Osteoblast (primary cell): ENCODE measurements around the gene RHOF. TPM values are rescaled to one million over a fixed set of nuclear protein-coding genes. Genes with fewer than 3 reads are reported as not detected.

Source experiments
- DNase-seq: peaks from one replicate; pipeline ENCODE4 v3.0.0; 2011; ENCODE audit warnings: low spot score, mixed read lengths; ENCODE audit not compliant: insufficient read length; ENCODE audit errors: missing footprints
- H2AFZ ChIP-seq: 2 replicates; pipeline ENCODE4 v1.6.0; 2011; ENCODE audit warnings: mild to moderate bottlenecking, low read length
- H3K27ac ChIP-seq: 2 replicates; pipeline ENCODE4 v1.5.1; 2011; ENCODE audit warnings: mild to moderate bottlenecking, low read depth, low read length, moderate library complexity
- H3K27me3 ChIP-seq: 2 replicates; pipeline ENCODE4 v1.6.0; 2012; ENCODE audit warnings: mild to moderate bottlenecking, control low read depth, inconsistent platforms, low read length, moderate library complexity; ENCODE audit not compliant: insufficient read depth
- H3K36me3 ChIP-seq: 2 replicates; pipeline ENCODE4 v1.5.1; 2011; ENCODE audit warnings: mild to moderate bottlenecking, low read length, control low read depth, moderate library complexity; ENCODE audit not compliant: insufficient read depth
- H3K4me1 ChIP-seq: 2 replicates; pipeline ENCODE4 v1.5.1; 2011; ENCODE audit warnings: mild to moderate bottlenecking, low read length, control low read depth, moderate library complexity; ENCODE audit not compliant: insufficient read depth
- H3K4me2 ChIP-seq: 2 replicates; pipeline ENCODE4 v1.6.0; 2011; ENCODE audit warnings: mild to moderate bottlenecking, low read length; ENCODE audit not compliant: insufficient read depth
- H3K4me3 ChIP-seq: fragments of 200-600 bp; sonication (generic); 3 replicates; pipeline ENCODE4 v1.5.1; 2012; ENCODE audit warnings: mild to moderate bottlenecking, low read length, inconsistent platforms; ENCODE audit not compliant: insufficient read depth
- H3K79me2 ChIP-seq: 2 replicates; pipeline ENCODE4 v1.6.0; 2012; ENCODE audit warnings: mild to moderate bottlenecking, low read length, control low read depth, inconsistent platforms; ENCODE audit not compliant: insufficient read depth
- H3K9me3 ChIP-seq: 2 replicates; pipeline ENCODE4 v1.5.1; 2011; ENCODE audit warnings: low read depth, low read length, control low read depth
- H4K20me1 ChIP-seq: 2 replicates; pipeline ENCODE4 v1.6.0; 2012; ENCODE audit warnings: mild to moderate bottlenecking, low read length, control low read depth; ENCODE audit not compliant: insufficient read depth
- CTCF ChIP-seq: IDR thresholded peaks from 2 replicates; pipeline ENCODE4 v1.5.1; 2011; ENCODE audit warnings: mild to moderate bottlenecking, low read depth, low read length, moderate library complexity; ENCODE audit errors: extremely low read depth
- total RNA-seq: library from RNA; depleted of rRNA; stranded (reverse); fragments of >200 nt; gene quantifications from 2 replicates; pipeline ENCODE4 v1.2.3, GENCODE V29; 2012

The RHOF gene
- 6.2 and 8.3 TPM in 2 replicates for total RNA-seq

- peaks cover 18% of the 10 kb centered on the region for H4K20me1 ChIP-seq
- H3K79me2 ChIP-seq: peaks cover 32% of the 10 kb centered on the region
- peaks cover 34% of the 10 kb centered on the region for H3K4me1 ChIP-seq
- no peaks in the 10 kb centered on the region for H3K27me3 ChIP-seq
- H3K4me3 ChIP-seq: peak within 1 kb of the TSS; percentile 77
- H3K27ac ChIP-seq: peak within 1 kb of the TSS; percentile 65
- no peaks in the 10 kb centered on the region for H3K9me3 ChIP-seq
- H2AFZ ChIP-seq: peak within 1 kb of the TSS; percentile 81
- no peaks in the 10 kb centered on the region for H3K36me3 ChIP-seq
- no peak for TF ChIP-seq CTCF
- peak within 1 kb of the TSS; percentile 95 for H3K4me2 ChIP-seq
- DNase-seq: peak; percentile 71
These were observed at the start of gene RHOF for GRCh38 chr12:121793440-121793837. TSS of gene RHOF (minus strand) at chr12:121793688. CDS start at chr12:121793633, 55 bp downstream.

- Histone ChIP-seq H3K36me3 (no peaks in the 10 kb centered on the region), H4K20me1 (no peaks in the 10 kb centered on the region), H3K27me3 (no peaks in the 10 kb centered on the region), H3K9me3 (no peaks in the 10 kb centered on the region), H2AFZ (peak overlapping the region; percentile 96), H3K4me2 (peak overlapping the region; percentile 92), H3K4me3 (peak overlapping the region; percentile 79), H3K4me1 (peaks cover 3% of the 10 kb centered on the region), H3K79me2 (no peaks in the 10 kb centered on the region), H3K27ac (no peak overlapping the region)
- no peak for DNase-seq
- no peak for TF ChIP-seq CTCF
These were observed 46.7 kb upstream of the RHOF start for GRCh38 chr12:121839993-121840761.

GRCh38 chr12:121839106-121839992, 45.9 kb upstream of the RHOF start:
- Histone ChIP-seq H3K27me3 (no peaks in the 10 kb centered on the region), H3K27ac (no peak overlapping the region), H3K36me3 (no peaks in the 10 kb centered on the region), H3K4me1 (peaks cover 3% of the 10 kb centered on the region), H4K20me1 (no peaks in the 10 kb centered on the region), H3K9me3 (no peaks in the 10 kb centered on the region), H2AFZ (peak overlapping the region; percentile 96), H3K4me3 (peak overlapping the region; percentile 79), H3K79me2 (no peaks in the 10 kb centered on the region), H3K4me2 (peak overlapping the region; percentile 92)
- TF ChIP-seq CTCF: no peak
- DNase-seq: peak; percentile 99

GRCh38 chr12:121838126-121838525, 44.6 kb upstream of the RHOF start:
- H3K27me3 ChIP-seq: no peaks in the 10 kb centered on the region
- H3K36me3 ChIP-seq: no peaks in the 10 kb centered on the region
- no peaks in the 10 kb centered on the region for H3K79me2 ChIP-seq
- no peak overlapping the region for H3K4me3 ChIP-seq
- H3K9me3 ChIP-seq: no peaks in the 10 kb centered on the region
- H3K27ac ChIP-seq: no peak overlapping the region
- TF ChIP-seq CTCF: no peak
- H2AFZ ChIP-seq: no peak overlapping the region
- DNase-seq: peak; percentile 3
- H3K4me2 ChIP-seq: no peak overlapping the region
- H3K4me1 ChIP-seq: peaks cover 3% of the 10 kb centered on the region
- no peaks in the 10 kb centered on the region for H4K20me1 ChIP-seq
